HG02885 (cell line): ENCODE measurements around the gene ZNF146.
A peak's percentile ranks its signal among the peaks of the same experiment; 100 is the strongest.
"Not testable (repeated sequence)": the region's sequence is repeated elsewhere in the genome, so short reads cannot be mapped to it uniquely, and the experiment has no call there.

Experiments
- ATAC-seq: cut with Tn5 transposase; IDR thresholded peaks from one replicate; pipeline ENCODE4 v1.9.1; 2021; ENCODE audit warnings: mild to moderate bottlenecking; ENCODE audit not compliant: unreplicated experiment, poor library complexity

ZNF146 gene

GRCh38 chr19:36214386-36215275 lies at the start of gene ZNF146, which contains the start of gene ZNF565:
TSS of gene ZNF146 (plus strand) at chr19:36215106. CDS start at chr19:36236441, 21,335 bp downstream.
TSS of gene ZNF565 (minus strand) at chr19:36214665. CDS start at chr19:36201985, 12,680 bp downstream.
- peak; percentile 91 for ATAC-seq

DNA sequence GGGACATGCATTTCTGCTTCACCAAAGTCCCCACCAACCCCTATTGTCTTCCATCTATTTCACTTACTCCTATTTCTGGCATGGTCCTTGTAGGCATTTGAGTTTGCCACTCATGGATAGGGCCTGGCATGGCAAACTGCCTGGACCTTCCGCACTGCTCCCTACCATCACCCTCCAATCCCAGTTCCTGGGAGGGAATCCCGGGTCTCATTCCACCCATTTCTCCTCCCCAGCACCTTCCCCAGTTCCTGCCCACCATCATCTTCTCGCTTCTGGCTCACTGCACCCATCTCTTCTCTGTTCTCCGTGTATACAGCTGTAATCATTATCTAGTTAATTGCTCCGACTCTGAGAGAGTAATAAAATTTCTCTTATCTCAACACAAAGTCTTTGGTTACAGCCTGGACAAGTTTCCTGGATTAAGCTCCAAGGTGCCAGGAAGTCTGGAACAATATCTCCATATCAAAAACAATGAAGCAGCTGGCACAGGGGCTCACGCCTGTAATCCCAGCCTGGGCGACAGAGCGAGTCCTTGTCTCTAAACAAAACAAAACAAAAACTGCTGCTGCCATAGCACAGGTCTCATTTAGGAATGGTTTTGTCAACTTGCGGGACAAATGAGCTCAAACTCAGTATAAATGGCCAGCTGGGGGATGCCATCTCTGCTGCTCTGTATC lies 45.7 kb upstream of the ZNF146 start:
- no peak for ATAC-seq

DNA sequence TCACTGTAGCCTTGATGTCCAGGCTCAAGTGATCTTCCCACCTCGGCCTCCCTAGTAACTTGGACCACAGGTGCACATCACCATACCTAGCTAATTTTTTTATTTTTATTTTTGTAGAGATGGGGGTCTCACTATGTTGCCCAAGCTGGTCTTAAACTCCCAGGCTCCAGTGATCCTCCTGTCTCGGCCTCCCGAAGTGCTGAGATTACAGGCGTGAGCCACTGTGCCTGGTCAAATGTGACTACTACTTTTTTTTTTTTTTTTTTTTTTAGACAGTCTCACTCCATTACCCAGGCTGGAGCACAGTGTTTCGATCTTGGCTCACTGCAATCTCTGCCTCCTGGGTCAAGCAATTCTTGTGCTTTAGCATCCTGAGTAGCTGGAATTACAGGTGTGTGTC lies 42.1 kb upstream of the ZNF146 start:
- ATAC-seq: no peak

- ATAC-seq: not testable (repeated sequence)
These were observed 41.1 kb upstream of the ZNF146 start for GRCh38 chr19:36173846-36174245.

GRCh38 chr19:36179077-36179476 lies 35.8 kb upstream of the ZNF146 start:
- not testable (repeated sequence) for ATAC-seq

DNA sequence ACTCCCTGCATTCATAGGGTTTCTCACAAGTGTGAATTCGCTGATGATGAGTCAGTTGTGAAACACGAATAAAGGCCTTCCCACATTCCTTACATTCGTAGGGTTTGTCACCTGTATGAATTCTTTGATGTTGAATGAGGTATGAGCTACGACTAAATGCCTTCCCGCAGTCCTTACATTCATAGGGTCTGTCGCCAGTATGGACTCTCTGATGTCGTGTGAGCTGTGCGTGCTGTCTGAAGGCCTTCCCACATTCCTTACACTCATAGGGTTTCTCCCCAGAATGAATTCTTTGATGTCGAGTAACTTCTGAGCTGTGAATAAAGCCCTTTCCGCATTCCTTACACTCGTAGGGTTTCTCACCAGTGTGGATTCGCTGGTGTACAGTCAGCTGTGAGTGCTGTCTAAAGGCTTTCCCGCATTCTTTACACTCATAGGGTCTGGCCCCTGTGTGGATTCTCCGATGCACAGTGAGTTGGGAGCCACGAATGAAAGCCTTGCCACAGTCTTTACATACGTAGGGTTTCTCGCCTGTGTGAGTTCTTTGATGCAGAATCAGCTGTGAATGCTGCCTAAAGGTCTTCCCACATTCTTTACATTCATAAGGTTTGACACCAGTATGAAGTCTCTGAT lies 32.2 kb upstream of the ZNF146 start:
- no peak for ATAC-seq

DNA sequence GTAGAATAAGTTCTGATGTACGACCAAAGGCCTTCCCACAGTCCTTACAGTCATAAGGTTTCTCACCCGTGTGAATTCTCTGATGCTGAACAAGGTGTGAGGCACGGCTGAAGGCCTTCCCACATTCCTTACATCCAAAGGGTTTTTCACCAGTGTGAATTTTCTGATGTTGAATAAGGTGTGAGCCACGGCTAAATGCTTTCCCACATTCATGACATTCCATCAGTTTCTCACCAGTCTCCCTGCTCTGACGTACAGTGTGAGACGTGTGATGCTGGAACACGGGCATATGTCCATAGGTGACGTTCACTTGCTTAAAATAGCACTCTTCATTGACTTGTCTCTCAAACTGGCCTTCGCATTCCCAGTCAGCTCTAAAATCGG lies 31.7 kb upstream of the ZNF146 start:
- no peak for ATAC-seq

DNA sequence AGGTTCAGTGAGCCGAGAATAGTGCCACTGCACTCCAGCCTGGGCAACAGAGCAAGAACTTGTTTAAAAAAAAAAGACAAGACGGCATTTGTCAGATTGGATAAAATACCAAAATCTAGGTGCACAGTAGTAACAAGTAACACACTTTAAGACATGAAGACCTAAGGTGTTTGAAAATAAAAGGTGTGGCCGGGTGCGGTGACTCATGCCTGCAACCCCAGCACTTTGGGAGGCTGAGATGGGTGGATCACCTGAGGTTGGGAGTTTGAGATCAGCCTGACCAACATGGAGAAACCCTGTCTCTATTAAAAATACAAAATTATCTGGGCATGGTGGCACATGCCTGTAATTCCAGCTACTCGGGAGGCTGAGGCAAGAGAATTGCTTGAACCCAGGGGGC lies 28.2 kb upstream of the ZNF146 start:
- ATAC-seq: not testable (repeated sequence)

DNA sequence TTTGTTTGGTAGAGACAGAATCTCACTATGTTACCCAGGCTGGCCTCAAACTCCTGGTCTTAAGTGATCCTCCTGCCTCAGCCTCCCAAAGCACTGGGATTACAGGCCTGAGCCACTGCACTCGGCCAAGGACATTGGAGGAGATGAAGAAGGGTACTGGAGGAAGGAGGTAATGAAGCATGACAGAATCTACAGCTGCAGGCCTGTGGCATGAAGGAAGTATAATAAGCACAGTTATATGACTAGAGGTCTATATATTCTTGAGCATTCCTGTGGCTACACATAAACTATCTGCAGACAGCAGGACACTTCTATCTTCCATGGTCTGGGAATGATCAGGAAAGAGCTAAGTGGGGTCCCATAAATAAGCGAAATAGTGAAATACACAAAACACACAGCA lies 18.7 kb upstream of the ZNF146 start:
- no peak for ATAC-seq

DNA sequence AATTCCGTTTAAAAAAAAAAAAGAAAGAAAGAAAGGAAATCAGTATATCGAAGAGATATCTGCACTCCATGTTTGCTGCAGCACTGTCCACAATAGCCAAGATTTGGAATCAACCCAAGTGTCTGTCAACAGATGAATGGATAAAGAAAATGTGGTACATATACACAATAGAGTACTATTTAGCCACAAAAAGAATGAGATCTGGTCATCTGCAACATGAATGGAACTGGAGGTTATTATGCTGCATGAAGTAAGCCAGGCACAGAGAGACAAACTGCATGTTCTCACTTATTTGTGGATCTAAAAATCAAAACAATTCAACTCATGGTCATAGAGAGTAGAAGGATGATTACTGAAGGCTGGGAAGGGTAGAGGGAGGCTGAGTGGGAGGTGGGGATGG lies 16.8 kb upstream of the ZNF146 start:
- ATAC-seq: no peak

DNA sequence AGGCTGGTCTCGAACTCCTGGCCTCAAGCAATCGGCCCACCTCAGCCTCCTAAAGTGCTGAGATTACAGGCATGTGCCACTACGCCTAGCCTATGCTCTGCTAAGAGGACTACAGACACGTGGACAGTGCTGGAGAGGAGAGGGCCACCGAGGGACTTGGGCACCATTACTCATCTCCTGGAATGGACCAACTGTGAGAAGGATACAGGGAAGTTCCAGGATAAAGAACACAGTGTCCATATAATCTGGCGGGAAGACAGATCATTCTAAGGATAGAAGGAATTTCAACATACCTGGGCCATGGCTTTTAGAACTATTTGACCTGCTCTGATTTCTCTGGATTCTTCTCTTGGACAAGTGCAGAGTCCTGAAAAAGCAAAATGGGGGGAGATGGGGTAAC lies 13.2 kb upstream of the ZNF146 start:
- no peak for ATAC-seq

DNA sequence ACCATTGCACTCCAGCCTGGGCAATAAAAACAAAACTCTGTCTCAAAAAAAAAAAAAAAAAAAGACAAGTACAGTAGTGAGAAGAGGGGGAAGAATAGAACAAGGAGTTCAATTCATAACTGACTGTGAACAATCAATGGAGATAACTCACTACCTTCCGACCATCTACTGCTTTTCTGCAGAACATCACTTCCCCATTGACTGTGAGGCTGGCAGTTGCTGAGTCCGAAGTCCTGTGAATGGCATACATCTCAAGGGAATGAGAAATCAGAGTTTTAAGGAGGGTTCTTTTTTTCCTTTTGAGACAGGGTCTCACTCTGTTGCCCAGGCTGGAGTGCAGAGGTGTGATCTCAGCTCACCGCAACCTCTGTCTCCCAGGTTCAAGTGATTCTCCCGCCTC lies 11.6 kb upstream of the ZNF146 start:
- ATAC-seq: no peak

DNA sequence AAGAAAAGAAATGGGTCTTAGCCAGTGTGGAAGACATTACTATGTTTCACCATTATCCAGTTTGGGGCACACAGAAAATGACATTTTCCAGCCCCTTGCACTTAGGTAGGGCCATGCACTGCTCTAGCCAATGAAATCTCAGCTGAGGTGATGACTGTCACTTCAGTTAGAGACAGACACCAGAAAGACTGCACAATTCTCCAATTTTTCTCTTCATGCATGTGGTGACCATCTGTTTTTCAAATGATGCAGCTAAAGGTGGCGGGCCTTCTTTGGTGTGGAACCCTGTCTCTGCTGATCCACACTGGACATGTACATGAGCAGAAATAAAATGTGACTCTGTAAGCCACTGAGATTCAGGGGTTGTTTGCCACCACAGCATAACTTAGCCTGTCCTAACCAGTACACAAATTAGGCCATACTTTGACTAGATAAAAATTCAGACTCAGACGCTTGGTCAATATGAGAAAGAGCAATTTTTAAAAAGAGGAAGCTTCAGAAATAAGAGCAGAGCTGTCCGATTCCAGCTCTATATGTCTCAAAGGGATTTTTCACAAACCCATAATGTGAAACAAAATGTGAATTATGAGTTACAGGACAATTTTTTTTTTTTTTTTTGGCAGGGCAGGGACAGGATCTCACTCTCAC lies 7.2 kb upstream of the ZNF146 start:
- ATAC-seq: peak; percentile 73

GRCh38 chr19:36209372-36209771 lies 5.5 kb upstream of the ZNF146 start:
- ATAC-seq: no peak

- ATAC-seq: no peak
These were observed 4.4 kb upstream of the ZNF146 start for GRCh38 chr19:36210497-36210896.

- no peak for ATAC-seq
These were observed 2.0 kb upstream of the ZNF146 start for GRCh38 chr19:36212895-36213294.

DNA sequence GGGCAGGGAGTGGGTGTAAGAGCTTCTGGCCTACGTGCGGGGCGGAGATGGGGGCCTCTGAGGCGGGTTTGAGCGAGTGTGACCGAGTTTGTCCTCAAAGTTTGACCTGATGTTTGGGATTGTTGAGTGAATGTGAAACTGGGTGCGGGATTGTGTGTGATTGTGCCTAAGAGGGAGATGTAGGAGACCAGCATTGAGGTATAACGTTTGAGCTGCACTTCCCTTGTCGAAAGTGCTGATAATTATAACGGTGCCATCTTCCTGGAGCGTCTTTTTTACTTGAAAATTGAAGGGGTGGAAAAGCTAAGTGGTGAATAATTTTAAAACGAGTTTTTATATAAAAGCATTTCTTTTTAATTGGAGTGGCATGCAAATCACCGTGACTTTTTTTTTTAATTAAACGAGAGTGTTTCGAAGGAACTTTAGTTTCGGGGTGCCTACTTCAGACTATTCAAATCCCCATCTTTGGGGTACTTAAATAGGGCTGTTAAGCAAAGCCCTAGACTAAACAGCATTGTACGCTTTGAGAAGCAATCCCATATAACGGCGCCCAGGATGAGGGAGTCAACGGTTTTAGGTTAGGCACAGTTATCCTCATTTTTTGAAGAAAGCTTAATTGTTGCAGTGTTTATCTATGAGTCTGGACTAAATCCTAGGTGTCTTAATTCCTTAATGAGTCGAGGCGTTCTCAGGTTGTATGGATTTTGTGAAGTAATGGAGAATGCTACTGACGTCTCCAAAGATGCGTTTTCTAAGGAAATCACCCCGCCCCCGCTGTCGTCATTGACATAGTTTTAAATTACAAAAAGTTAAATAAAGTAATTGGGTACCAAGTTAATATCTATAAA lies 594 bp downstream of the ZNF146 start:
- no peak for ATAC-seq

DNA sequence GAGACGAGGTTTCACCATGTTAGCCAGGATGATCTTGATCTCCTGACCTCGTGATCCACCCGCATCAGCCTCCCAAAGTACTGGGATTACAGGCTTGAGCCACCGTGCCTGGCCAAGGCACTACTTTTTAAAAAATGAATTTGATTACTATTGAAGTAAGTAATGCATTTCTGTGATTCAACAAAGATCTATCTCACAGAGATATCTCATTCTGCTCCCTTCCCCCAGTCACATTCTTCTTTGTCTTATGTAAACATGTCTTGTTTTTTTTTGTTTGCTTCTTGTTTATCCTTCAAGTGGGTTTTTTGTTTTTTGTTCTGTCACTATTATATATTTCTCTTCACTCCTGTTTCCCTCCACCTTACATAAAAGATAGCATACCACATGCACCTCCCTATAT lies 6.6 kb downstream of the ZNF146 start:
- no peak for ATAC-seq

- no peak for ATAC-seq
These were observed 7.6 kb downstream of the ZNF146 start for GRCh38 chr19:36222503-36222902.
